ENCODE results near the gene LUC7L3. TPM values are rescaled to one million over a fixed set of nuclear protein-coding genes. Genes with fewer than 3 reads are reported as not detected.

Gene LUC7L3
- total RNA-seq, 1 experiment from 2014 or later = 136 TPM

DNA sequence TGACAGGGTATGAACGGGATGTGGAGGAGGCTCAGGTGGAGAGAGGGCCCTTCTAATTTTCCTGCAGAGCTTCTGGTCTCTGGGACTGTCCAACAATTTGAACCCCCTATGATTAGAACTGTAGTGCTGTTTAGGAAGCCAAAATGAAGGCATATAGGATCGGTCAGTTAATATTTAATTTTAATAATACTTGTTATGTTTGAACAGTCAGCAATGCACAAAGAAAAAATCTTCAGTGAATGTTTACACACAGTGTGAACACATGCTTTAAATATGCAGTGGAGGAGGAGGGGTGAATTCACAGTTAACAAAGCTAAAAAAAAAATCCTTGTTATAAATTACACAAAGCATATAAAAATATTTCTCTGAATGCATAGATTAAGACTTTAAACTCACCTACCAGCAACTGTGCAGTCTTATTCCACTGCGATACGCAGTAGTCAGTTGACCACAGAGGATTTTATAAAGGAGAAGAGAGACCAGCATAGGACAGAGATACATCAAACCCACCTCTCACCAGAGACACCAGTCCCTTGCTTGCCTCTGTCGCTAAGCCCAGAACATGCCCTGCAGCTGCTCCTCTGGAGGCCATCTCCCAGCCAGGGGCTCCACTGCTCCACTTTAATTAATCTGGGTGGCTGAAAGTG is 26.2 kb upstream of the LUC7L3 start:
- POLR2A ChIA-PET = interaction anchor here (0.6 kb wide), 2 partner anchors 70 to 116 kb away, joined by 3 to 5 read pairs; no protein-coding TSS in a partner anchor
- H3K36me3 ChIP-seq (ENCODE audit: control insufficient read depth, insufficient read depth, low read length) = peaks cover 25% of the 10 kb centered on the region
- intact Hi-C loops (cut with micrococcal nuclease; ENCODE audit: unreplicated experiment) (loop anchor here (5.0 kb wide), 1 partner anchor 211 kb away; no protein-coding TSS in a partner anchor), in situ Hi-C loops (cut with HindIII; ENCODE audit: low pct_unique_long_range_greater_than_20kb, low sequenced_read_pairs) (no loop called here)
- no peak overlapping the region for H3K4me3 ChIP-seq (ENCODE audit: low read depth in 2 of 2, low read length in 2 of 2)
- ATAC-seq = 0 out of 2 replicates have a peak, but pooled peaks have one; percentile 24
- CTCF ChIA-PET = interaction anchor here (0.5 to 1.5 kb wide), 7 partner anchors 12 to 332 kb away, joined by 3 to 6 read pairs (median 4); no protein-coding TSS in a partner anchor
- H3K9me3 ChIP-seq (ENCODE audit: control insufficient read depth, insufficient read depth, low read depth, low read length) = no peaks in the 10 kb centered on the region
- no peak for DNase-seq (ENCODE audit: low read depth, low spot score)
- BruUV-seq (replicated peaks) = TSS peak; percentile 69
- H3K27me3 ChIP-seq (ENCODE audit: control insufficient read depth, insufficient read depth, low read length) = no peaks in the 10 kb centered on the region
- H3K4me1 ChIP-seq (ENCODE audit: control insufficient read depth, insufficient read depth, low read length) = peaks cover 67% of the 10 kb centered on the region
- TF ChIP-seq, protein P1, sequence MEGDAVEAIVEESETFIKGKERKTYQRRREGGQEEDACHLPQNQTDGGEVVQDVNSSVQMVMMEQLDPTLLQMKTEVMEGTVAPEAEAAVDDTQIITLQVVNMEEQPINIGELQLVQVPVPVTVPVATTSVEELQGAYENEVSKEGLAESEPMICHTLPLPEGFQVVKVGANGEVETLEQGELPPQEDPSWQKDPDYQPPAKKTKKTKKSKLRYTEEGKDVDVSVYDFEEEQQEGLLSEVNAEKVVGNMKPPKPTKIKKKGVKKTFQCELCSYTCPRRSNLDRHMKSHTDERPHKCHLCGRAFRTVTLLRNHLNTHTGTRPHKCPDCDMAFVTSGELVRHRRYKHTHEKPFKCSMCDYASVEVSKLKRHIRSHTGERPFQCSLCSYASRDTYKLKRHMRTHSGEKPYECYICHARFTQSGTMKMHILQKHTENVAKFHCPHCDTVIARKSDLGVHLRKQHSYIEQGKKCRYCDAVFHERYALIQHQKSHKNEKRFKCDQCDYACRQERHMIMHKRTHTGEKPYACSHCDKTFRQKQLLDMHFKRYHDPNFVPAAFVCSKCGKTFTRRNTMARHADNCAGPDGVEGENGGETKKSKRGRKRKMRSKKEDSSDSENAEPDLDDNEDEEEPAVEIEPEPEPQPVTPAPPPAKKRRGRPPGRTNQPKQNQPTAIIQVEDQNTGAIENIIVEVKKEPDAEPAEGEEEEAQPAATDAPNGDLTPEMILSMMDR (IDR thresholded peaks at IDR 0.05) = no peak
- peak; percentile 10; the same call in 1 of the 2 replicates for TF ChIP-seq POLR2AphosphoS5 (IDR thresholded peaks at IDR 0.05; ENCODE audit: low read depth, low read length)
- H3K27ac ChIP-seq (ENCODE audit: low read length) = peak overlapping the region; percentile 29

DNA sequence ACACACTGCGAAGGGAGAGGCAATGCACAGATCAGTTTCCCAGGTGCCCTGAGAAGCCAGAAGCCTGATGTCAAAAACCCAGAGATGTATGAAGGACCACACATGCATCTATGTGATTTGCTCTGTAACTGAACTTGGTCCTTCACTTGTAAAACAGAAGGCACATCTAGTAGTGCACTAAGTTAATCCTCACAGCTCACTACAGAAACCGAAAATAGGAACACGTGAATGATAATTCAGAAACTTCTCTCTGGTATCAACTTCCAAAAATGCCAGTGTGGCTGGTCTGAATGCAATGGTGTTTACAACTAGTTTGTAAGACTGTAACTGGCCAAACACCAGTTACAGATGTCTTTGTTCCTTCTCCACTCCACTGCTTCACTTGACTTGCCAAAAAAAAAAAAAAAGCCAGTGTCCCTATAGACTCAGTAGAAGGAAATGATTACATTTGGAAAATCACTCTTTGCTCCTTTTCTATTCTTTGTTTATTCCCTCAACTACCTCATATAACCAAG is 23.0 kb upstream of the LUC7L3 start:
- no peak for ATAC-seq
- TF ChIP-seq, protein P2, sequence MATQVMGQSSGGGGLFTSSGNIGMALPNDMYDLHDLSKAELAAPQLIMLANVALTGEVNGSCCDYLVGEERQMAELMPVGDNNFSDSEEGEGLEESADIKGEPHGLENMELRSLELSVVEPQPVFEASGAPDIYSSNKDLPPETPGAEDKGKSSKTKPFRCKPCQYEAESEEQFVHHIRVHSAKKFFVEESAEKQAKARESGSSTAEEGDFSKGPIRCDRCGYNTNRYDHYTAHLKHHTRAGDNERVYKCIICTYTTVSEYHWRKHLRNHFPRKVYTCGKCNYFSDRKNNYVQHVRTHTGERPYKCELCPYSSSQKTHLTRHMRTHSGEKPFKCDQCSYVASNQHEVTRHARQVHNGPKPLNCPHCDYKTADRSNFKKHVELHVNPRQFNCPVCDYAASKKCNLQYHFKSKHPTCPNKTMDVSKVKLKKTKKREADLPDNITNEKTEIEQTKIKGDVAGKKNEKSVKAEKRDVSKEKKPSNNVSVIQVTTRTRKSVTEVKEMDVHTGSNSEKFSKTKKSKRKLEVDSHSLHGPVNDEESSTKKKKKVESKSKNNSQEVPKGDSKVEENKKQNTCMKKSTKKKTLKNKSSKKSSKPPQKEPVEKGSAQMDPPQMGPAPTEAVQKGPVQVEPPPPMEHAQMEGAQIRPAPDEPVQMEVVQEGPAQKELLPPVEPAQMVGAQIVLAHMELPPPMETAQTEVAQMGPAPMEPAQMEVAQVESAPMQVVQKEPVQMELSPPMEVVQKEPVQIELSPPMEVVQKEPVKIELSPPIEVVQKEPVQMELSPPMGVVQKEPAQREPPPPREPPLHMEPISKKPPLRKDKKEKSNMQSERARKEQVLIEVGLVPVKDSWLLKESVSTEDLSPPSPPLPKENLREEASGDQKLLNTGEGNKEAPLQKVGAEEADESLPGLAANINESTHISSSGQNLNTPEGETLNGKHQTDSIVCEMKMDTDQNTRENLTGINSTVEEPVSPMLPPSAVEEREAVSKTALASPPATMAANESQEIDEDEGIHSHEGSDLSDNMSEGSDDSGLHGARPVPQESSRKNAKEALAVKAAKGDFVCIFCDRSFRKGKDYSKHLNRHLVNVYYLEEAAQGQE (IDR thresholded peaks at IDR 0.05; ENCODE audit: insufficient read depth in 1 of 2, low read depth in 2 of 2, low read length in 1 of 2) = no peak
- TF ChIP-seq, protein P1 (IDR thresholded peaks at IDR 0.05) = no peak
- TF ChIP-seq SIN3A (IDR thresholded peaks at IDR 0.05; ENCODE audit: borderline replicate concordance, insufficient read depth, low read depth, low read length) = no peak
- no peak for TF ChIP-seq POLR2AphosphoS5 (IDR thresholded peaks at IDR 0.05; ENCODE audit: low read depth, low read length)
- TF ChIP-seq TCF7L2 (IDR thresholded peaks at IDR 0.05; ENCODE audit: low read depth, low read length) = no peak
- H3K36me3 ChIP-seq (ENCODE audit: control insufficient read depth, insufficient read depth, low read length) = peaks cover 48% of the 10 kb centered on the region
- H3K27ac ChIP-seq (ENCODE audit: low read length) = no peak overlapping the region
- peaks cover 40% of the 10 kb centered on the region for H3K4me1 ChIP-seq (ENCODE audit: control insufficient read depth, insufficient read depth, low read length)
- H3K4me3 ChIP-seq (ENCODE audit: low read depth in 2 of 2, low read length in 2 of 2) = no peak overlapping the region
- ChIA-PET POLR2A (interaction anchor here (0.6 kb wide), 1 partner anchor 9 kb away, joined by 12 read pairs; no protein-coding TSS in a partner anchor), CTCF (interaction anchor here (0.7 to 1.5 kb wide), 3 partner anchors 14 to 66 kb away, joined by 3 read pairs; no protein-coding TSS in a partner anchor)
- DNase-seq (ENCODE audit: low read depth, low spot score) = no peak
- H3K27me3 ChIP-seq (ENCODE audit: control insufficient read depth, insufficient read depth, low read length) = no peaks in the 10 kb centered on the region
- in situ Hi-C loops (cut with HindIII; ENCODE audit: low pct_unique_long_range_greater_than_20kb, low sequenced_read_pairs) (no loop called here), intact Hi-C loops (cut with micrococcal nuclease; ENCODE audit: unreplicated experiment) (no loop called here)
- BruUV-seq (replicated peaks) = no TSS peak
- H3K9me3 ChIP-seq (ENCODE audit: control insufficient read depth, insufficient read depth, low read depth, low read length) = no peaks in the 10 kb centered on the region

Data from Panc1 (cell line).